SK-N-SH (cell line): ENCODE data around the gene EEA1. TPM values are rescaled to one million over a fixed set of nuclear protein-coding genes. Genes with fewer than 3 reads are reported as not detected.

Source experiments
- CTCF ChIA-PET: fragments of 300-600, 350-600 bp; formaldehyde crosslinking; extraction: SDS; loops from one replicate; lab custom pipeline; 2021; lab: Yijun Ruan, JAX
- POLR2A ChIA-PET: fragments of 350-600 bp; sonication (Branson Sonifier 250); formaldehyde crosslinking; extraction: SDS; loops from one replicate; lab custom pipeline; 2020; ENCODE audit warnings: antibody characterized with exemption, inconsistent platforms; lab: Yijun Ruan, JAX
- DNase-seq: peaks from one replicate; pipeline ENCODE4 v3.0.0; 2012
- H2AFZ ChIP-seq: fragments of 200-600 bp; sonication (generic); 2 replicates; pipeline ENCODE4 v1.8.1; 2016; ENCODE audit warnings: antibody characterized with exemption, mild to moderate bottlenecking, low read depth
- H3F3A ChIP-seq: fragments of 200-600 bp; sonication (generic); replicated peaks from 2 replicates; pipeline ENCODE3; 2016; ENCODE audit warnings: antibody characterized with exemption, mild to moderate bottlenecking; ENCODE audit not compliant: insufficient read depth
- H3K27ac ChIP-seq, 2 experiments: fragments of 200-500 bp in 1 of 2; fragments of 200-600 bp in 1 of 2; sonication (Bioruptor generic) in 1 of 2; sonication (generic), shearing (Covaris generic) in 1 of 2; 2 replicates each; pipeline versions ENCODE4 v1.5.1 to v1.6.1; 2014 to 2016; ENCODE audit warnings: low read depth in 2 of 2, inconsistent platforms in 1 of 2, low read length in 1 of 2, mild to moderate bottlenecking in 1 of 2, mixed read lengths in 1 of 2
- H3K27me3 ChIP-seq: fragments of 200-600 bp; sonication (generic), shearing (Covaris generic); 2 replicates; pipeline ENCODE4 v1.6.1; 2016; ENCODE audit warnings: mixed run types; ENCODE audit not compliant: insufficient read depth
- H3K36me3 ChIP-seq, 2 experiments: fragments of 200-500 bp in 1 of 2; fragments of 200-600 bp in 1 of 2; sonication (Bioruptor generic) in 1 of 2; sonication (generic) in 1 of 2; replicated peaks in 1 of 2; 2 replicates each; pipeline versions ENCODE3 to v1.5.1; 2014 to 2016; ENCODE audit warnings: low read length in 1 of 2, mild to moderate bottlenecking in 1 of 2; ENCODE audit not compliant: insufficient read depth in 2 of 2, control insufficient read depth in 1 of 2
- H3K4me1 ChIP-seq, 2 experiments: fragments of 200-500 bp in 1 of 2; fragments of 200-600 bp in 1 of 2; sonication (Bioruptor generic) in 1 of 2; sonication (generic), shearing (Covaris generic) in 1 of 2; 2 replicates each; pipeline versions ENCODE4 v1.5.1 to v1.6.1; 2014 to 2016; ENCODE audit warnings: low read depth in 1 of 2, low read length in 1 of 2, mixed run types in 1 of 2; ENCODE audit not compliant: insufficient read depth in 2 of 2, control insufficient read depth in 1 of 2
- H3K4me2 ChIP-seq: fragments of 200-600 bp; sonication (generic), shearing (Covaris generic); 2 replicates; pipeline ENCODE4 v1.6.1; 2017; ENCODE audit warnings: mixed run types
- H3K4me3 ChIP-seq, 2 experiments: fragments of 200-500 bp in 1 of 2; fragments of 200-600 bp in 1 of 2; sonication (Bioruptor generic) in 1 of 2; sonication (generic), shearing (Covaris generic) in 1 of 2; 2 replicates each; pipeline versions ENCODE4 v1.5.1 to v1.8.1; 2014 to 2016; ENCODE audit warnings: low read depth in 2 of 2, inconsistent platforms in 1 of 2, low read length in 1 of 2, mild to moderate bottlenecking in 1 of 2, mixed read lengths in 1 of 2, moderate library complexity in 1 of 2
- H3K79me2 ChIP-seq: fragments of 200-600 bp; sonication (generic); 2 replicates; pipeline ENCODE4 v1.8.1; 2017; ENCODE audit warnings: mild to moderate bottlenecking; ENCODE audit not compliant: insufficient read depth
- H3K9ac ChIP-seq: fragments of 200-600 bp; sonication (generic); 2 replicates; pipeline ENCODE4 v1.6.1; 2017; ENCODE audit warnings: mixed run types
- H3K9me2 ChIP-seq: fragments of 200-600 bp; sonication (generic); 2 replicates; pipeline ENCODE4 v1.6.1; 2017; ENCODE audit warnings: mixed run types
- H3K9me3 ChIP-seq: fragments of 200-600 bp; sonication (generic); 2 replicates; pipeline ENCODE4 v1.6.1; 2017; ENCODE audit warnings: mixed run types, mild to moderate bottlenecking, moderate library complexity
- H4K20me1 ChIP-seq: fragments of 200-600 bp; sonication (generic); 2 replicates; pipeline ENCODE4 v1.6.1; 2017; ENCODE audit warnings: mild to moderate bottlenecking, mixed run types; ENCODE audit not compliant: insufficient read depth
- CTCF ChIP-seq: fragments of 200-600 bp; sonication (generic); IDR thresholded peaks from 2 replicates; pipeline ENCODE4 v1.6.1; 2017; ENCODE audit warnings: antibody characterized with exemption, mild to moderate bottlenecking, moderate library complexity
- ELF1 ChIP-seq: IDR thresholded peaks from 2 replicates; pipeline ENCODE4 v1.4.0; 2012
- EP300 ChIP-seq, 2 experiments: IDR thresholded peaks; 2 replicates each; pipeline versions ENCODE4 v1.4.0 to v1.6.1; 2012; ENCODE audit warnings: borderline replicate concordance in 1 of 2, low read depth in 1 of 2, low read length in 1 of 2
- FOXM1 ChIP-seq: IDR thresholded peaks from 2 replicates; pipeline ENCODE4 v1.4.0; 2012; ENCODE audit warnings: low read depth, mild to moderate bottlenecking
- JUND ChIP-seq: IDR thresholded peaks from 2 replicates; pipeline ENCODE4 v1.4.0; 2012
- MAX ChIP-seq: IDR thresholded peaks from 2 replicates; pipeline ENCODE4 v1.4.0; 2012; ENCODE audit warnings: low read depth
- MXI1 ChIP-seq: IDR thresholded peaks from 2 replicates; pipeline ENCODE4 v1.6.1; 2012; ENCODE audit warnings: mild to moderate bottlenecking, low read depth, low read length, improper control_type of control experiment
- NFIC ChIP-seq: IDR thresholded peaks from 2 replicates; pipeline ENCODE4 v1.4.0; 2012; ENCODE audit warnings: borderline replicate concordance
- NRF1 ChIP-seq: IDR thresholded peaks from 2 replicates; pipeline ENCODE4 v1.6.1; 2012; ENCODE audit warnings: low read depth, mild to moderate bottlenecking, low read length
- PBX3 ChIP-seq: IDR thresholded peaks from 2 replicates; pipeline ENCODE4; 2012
- POLR2AphosphoS5 ChIP-seq: IDR thresholded peaks from 2 replicates; pipeline ENCODE4 v1.6.1; 2012; ENCODE audit warnings: low read depth, low read length
- RAD21 ChIP-seq: IDR thresholded peaks from 2 replicates; pipeline ENCODE4 v1.6.1; 2012; ENCODE audit warnings: mild to moderate bottlenecking, low read length
- RCOR1 ChIP-seq: fragments of 150-350 bp; IDR thresholded peaks from 2 replicates; pipeline ENCODE4 v1.6.1; 2017; ENCODE audit warnings: antibody characterized with exemption, low read length
- SIN3A ChIP-seq: IDR thresholded peaks from 2 replicates; pipeline ENCODE4 v1.6.1; 2012; ENCODE audit warnings: low read depth, mild to moderate bottlenecking, low read length, moderate library complexity, borderline replicate concordance
- SMC3 ChIP-seq: IDR thresholded peaks from 2 replicates; pipeline ENCODE4 v1.6.1; 2012; ENCODE audit warnings: low read depth, low read length, improper control_type of control experiment
- TAF1 ChIP-seq: IDR thresholded peaks from 2 replicates; pipeline ENCODE4 v1.6.1; 2012; ENCODE audit warnings: low read depth, mild to moderate bottlenecking, low read length, moderate library complexity, borderline replicate concordance
- TCF12 ChIP-seq: IDR thresholded peaks from 2 replicates; pipeline ENCODE4 v1.4.0; 2012
- TEAD4 ChIP-seq: IDR thresholded peaks from 2 replicates; pipeline ENCODE4 v1.4.0; 2012; ENCODE audit warnings: mild to moderate bottlenecking, borderline replicate concordance; ENCODE audit not compliant: insufficient read depth
- ZBTB33 ChIP-seq: IDR thresholded peaks from 2 replicates; pipeline ENCODE4 v1.4.0; 2012; ENCODE audit warnings: low read depth, borderline replicate concordance
- WGBS: methylation state at CpG from one replicate; pipeline ENCODE4 v1.1.6; 2017; ENCODE audit warnings: low lambda C conversion rate; 5-methylcytosine and 5-hydroxymethylcytosine counted together
- polyA plus RNA-seq, 3 experiments: library from polyadenylated mRNA; depleted of rRNA; stranded (reverse); fragments of >200 nt; gene quantifications; 2 replicates each; pipeline ENCODE4 v1.2.3, GENCODE V29; 2012

EEA1 gene
- polyA plus RNA-seq, 1 of the 3 experiments (the other 2 are of a cell fraction), result 1.5 TPM

GRCh38 chr12:92847368-92847767 lies 81.7 kb downstream of the EEA1 start:
- no peak overlapping the region for H2AFZ ChIP-seq
- TF ChIP-seq CTCF (no peak), MXI1 (no peak), POLR2AphosphoS5 (no peak)
- DNase-seq, result no peak
- no peak overlapping the region for H3K9ac ChIP-seq
- H3K27me3 ChIP-seq, result no peaks in the 10 kb centered on the region
- ChIA-PET CTCF (interaction anchor here (1.8 kb wide), 1 partner anchor 9 kb away, joined by 4 read pairs; no protein-coding TSS in a partner anchor), POLR2A (interaction anchor here (1.3 kb wide), 1 partner anchor 11 kb away, joined by 3 read pairs; no protein-coding TSS in a partner anchor)
- H4K20me1 ChIP-seq, result no peaks in the 10 kb centered on the region
- no peak overlapping the region for H3K4me2 ChIP-seq
- H3K4me1 ChIP-seq, result no peaks in the 10 kb centered on the region
- WGBS, result 88% methylated on average over 1 of the region's 1 CpG
- peaks cover 9% of the 10 kb centered on the region for H3F3A ChIP-seq
- H3K9me2 ChIP-seq, result no peaks in the 10 kb centered on the region
- peaks cover 32 to 56% of the 10 kb centered on the region in 2 experiments for H3K36me3 ChIP-seq
- H3K79me2 ChIP-seq, result no peaks in the 10 kb centered on the region
- no peak overlapping the region for H3K4me3 ChIP-seq
- no peaks in the 10 kb centered on the region for H3K9me3 ChIP-seq
- no peak overlapping the region for H3K27ac ChIP-seq

GRCh38 chr12:92845329-92845728 lies 83.8 kb downstream of the EEA1 start:
- Histone ChIP-seq H3K9me3 (peaks cover 11% of the 10 kb centered on the region; the same call in 1 of the 2 replicates), H3K27me3 (no peaks in the 10 kb centered on the region), H2AFZ (no peak overlapping the region), H4K20me1 (no peaks in the 10 kb centered on the region), H3K36me3 (peaks cover 21 to 61% of the 10 kb centered on the region in 2 experiments), H3K79me2 (no peaks in the 10 kb centered on the region), H3K4me2 (no peak overlapping the region), H3F3A (peaks cover 9% of the 10 kb centered on the region), H3K9ac (no peak overlapping the region), H3K4me1 (no peaks in the 10 kb centered on the region), H3K9me2 (no peaks in the 10 kb centered on the region), H3K4me3 (no peak overlapping the region), H3K27ac (no peak overlapping the region)
- no peak for TF ChIP-seq ELF1
- ChIA-PET POLR2A (no interaction called here), CTCF (no interaction called here)
- no peak for DNase-seq
- WGBS, result 98% methylated on average over 3 of the region's 3 CpGs

GRCh38 chr12:92844151-92844763 lies 84.8 kb downstream of the EEA1 start:
- peaks cover 11% of the 10 kb centered on the region; the same call in 1 of the 2 replicates for H3K9me3 ChIP-seq
- DNase-seq, result no peak
- 93% methylated on average over 1 of the region's 1 CpG for WGBS
- ChIA-PET CTCF (no interaction called here), POLR2A (no interaction called here)
- H3K9me2 ChIP-seq, result no peaks in the 10 kb centered on the region
- no peak overlapping the region for H3K27ac ChIP-seq
- no peak overlapping the region for H2AFZ ChIP-seq
- H3K9ac ChIP-seq, result no peak overlapping the region
- no peaks in the 10 kb centered on the region for H4K20me1 ChIP-seq
- no peaks in the 10 kb centered on the region for H3K4me1 ChIP-seq
- no peaks in the 10 kb centered on the region for H3K27me3 ChIP-seq
- H3K79me2 ChIP-seq, result no peaks in the 10 kb centered on the region
- H3K4me2 ChIP-seq, result no peak overlapping the region
- peaks cover 12 to 59% of the 10 kb centered on the region in 2 experiments for H3K36me3 ChIP-seq
- peaks cover 9% of the 10 kb centered on the region for H3F3A ChIP-seq
- no peak overlapping the region for H3K4me3 ChIP-seq
- TF ChIP-seq TCF12 (no peak), POLR2AphosphoS5 (no peak), NRF1 (no peak), MAX (no peak), JUND (no peak), RAD21 (no peak), TEAD4 (no peak), FOXM1 (no peak), PBX3 (no peak), ZBTB33 (no peak), TAF1 (no peak), ELF1 (no peak), NFIC (no peak), RCOR1 (no peak), SMC3 (no peak), EP300 (IDR thresholded peaks at IDR 0.05; ENCODE audit: borderline replicate concordance in 1 of 2, low read depth in 1 of 2, low read length in 1 of 2) (no peak), SIN3A (no peak)
